ENCODE results near the gene ACAN.

The ACAN gene

DNA sequence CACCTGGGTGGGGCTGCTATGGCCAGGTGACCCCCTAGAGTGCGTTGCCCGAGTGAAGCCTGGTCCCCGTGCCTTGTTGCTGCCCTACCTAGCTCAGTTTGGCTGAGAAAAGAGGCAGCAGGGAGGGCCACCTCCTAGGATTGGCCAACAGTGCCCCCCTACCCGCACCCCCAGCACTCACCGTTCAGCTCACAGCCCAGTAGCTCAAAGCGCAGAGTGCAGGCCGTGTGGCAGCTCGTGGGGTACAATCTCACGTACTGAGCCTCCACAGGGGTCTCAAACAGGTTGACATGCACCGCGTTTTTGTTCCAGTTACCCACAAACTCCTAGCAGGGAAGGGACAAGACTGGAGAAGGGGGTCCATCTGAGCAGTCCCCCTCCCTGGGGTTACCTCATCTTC lies 102.3 kb downstream of the ACAN start:
- H3K9ac ChIP-seq (ENCODE audit: low read length) = no peak overlapping the region
- H3K4me3 ChIP-seq (ENCODE audit: low read length) = no peak overlapping the region
- H3K27ac ChIP-seq (ENCODE audit: low read length) = no peak overlapping the region
- H3K9me3 ChIP-seq (ENCODE audit: control insufficient read depth, low read depth, low read length) = no peaks in the 10 kb centered on the region
- H3K4me1 ChIP-seq (ENCODE audit: control insufficient read depth, low read depth, low read length) = peaks cover 4% of the 10 kb centered on the region
- H3K36me3 ChIP-seq (ENCODE audit: control insufficient read depth, low read depth, low read length) = peaks cover 97% of the 10 kb centered on the region
- H3K27me3 ChIP-seq (ENCODE audit: control insufficient read depth, insufficient read depth, low read length) = no peaks in the 10 kb centered on the region

DNA sequence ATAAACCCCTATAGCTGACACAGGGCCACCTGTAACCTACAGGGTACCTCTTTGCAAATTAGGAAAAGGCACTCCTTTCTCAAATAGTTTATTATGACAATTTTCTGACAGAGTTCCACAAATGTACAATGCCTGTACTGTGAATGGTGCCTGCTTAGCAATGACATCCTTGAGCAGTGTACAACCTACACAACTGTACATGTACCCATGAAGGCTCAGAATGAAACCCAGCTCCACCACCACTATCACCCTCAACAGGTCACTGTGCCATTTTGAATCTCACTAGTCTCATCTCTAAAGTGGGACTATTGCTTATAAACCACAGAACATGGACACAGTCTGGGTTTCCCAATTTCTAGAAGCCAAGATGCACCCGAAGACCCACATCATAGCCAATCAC lies 102.9 kb downstream of the ACAN start:
- Histone ChIP-seq H3K9me3 (ENCODE audit: control insufficient read depth, low read depth, low read length) (no peaks in the 10 kb centered on the region), H3K36me3 (ENCODE audit: control insufficient read depth, low read depth, low read length) (peaks cover 95% of the 10 kb centered on the region), H3K9ac (ENCODE audit: low read length) (no peak overlapping the region), H3K27ac (ENCODE audit: low read length) (no peak overlapping the region), H3K27me3 (ENCODE audit: control insufficient read depth, insufficient read depth, low read length) (no peaks in the 10 kb centered on the region), H3K4me1 (ENCODE audit: control insufficient read depth, low read depth, low read length) (peaks cover 6% of the 10 kb centered on the region), H3K4me3 (ENCODE audit: low read length) (no peak overlapping the region)

DNA sequence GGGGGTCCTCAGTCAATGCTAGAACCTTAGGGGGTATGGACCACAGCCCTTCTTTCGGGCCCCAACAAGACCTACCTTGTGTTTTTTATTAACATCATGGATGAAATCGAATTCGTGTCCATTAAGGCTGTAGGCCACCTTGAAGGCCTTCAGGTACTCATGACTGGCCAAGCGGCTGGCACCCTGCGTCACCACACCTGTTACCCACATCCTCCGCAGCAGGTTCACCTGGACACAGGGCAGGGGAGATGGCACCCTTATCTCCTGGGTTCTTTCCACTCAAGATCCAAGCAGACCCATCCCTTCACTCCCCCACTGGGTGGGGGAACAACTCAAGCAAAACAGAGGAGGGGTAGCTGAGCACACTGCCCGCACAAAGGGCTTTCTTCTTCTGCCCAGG lies 103.3 kb downstream of the ACAN start:
- Histone ChIP-seq H3K9me3 (ENCODE audit: control insufficient read depth, low read depth, low read length) (no peaks in the 10 kb centered on the region), H3K9ac (ENCODE audit: low read length) (no peak overlapping the region), H3K36me3 (ENCODE audit: control insufficient read depth, low read depth, low read length) (peaks cover 92% of the 10 kb centered on the region), H3K4me1 (ENCODE audit: control insufficient read depth, low read depth, low read length) (peaks cover 11% of the 10 kb centered on the region), H3K4me3 (ENCODE audit: low read length) (no peak overlapping the region), H3K27ac (ENCODE audit: low read length) (no peak overlapping the region), H3K27me3 (ENCODE audit: control insufficient read depth, insufficient read depth, low read length) (no peaks in the 10 kb centered on the region)

DNA sequence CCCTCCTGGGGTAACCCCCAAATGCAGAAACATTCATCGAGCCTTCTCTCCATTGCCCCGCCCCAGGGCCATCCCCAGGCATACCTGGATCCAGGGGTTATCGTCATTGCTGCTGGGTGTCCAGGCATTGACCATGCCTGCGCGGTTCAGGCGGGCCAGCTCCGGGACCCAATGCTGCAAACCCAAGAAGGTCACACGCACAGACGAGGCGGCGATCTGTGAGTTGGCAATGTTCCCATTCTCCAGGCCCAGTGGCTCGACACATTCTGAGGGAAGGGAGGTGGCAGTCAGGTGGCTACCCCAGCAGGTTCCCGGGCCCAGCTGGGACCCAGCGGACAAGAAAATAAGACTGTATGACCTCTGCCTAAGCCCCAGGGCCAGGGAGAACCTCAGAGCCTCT lies 103.9 kb downstream of the ACAN start:
- Histone ChIP-seq H3K9ac (ENCODE audit: low read length) (no peak overlapping the region), H3K27me3 (ENCODE audit: control insufficient read depth, insufficient read depth, low read length) (no peaks in the 10 kb centered on the region), H3K36me3 (ENCODE audit: control insufficient read depth, low read depth, low read length) (peaks cover 86% of the 10 kb centered on the region), H3K4me3 (ENCODE audit: low read length) (no peak overlapping the region), H3K4me1 (ENCODE audit: control insufficient read depth, low read depth, low read length) (peaks cover 11% of the 10 kb centered on the region), H3K27ac (ENCODE audit: low read length) (no peak overlapping the region), H3K9me3 (ENCODE audit: control insufficient read depth, low read depth, low read length) (no peaks in the 10 kb centered on the region)

DNA sequence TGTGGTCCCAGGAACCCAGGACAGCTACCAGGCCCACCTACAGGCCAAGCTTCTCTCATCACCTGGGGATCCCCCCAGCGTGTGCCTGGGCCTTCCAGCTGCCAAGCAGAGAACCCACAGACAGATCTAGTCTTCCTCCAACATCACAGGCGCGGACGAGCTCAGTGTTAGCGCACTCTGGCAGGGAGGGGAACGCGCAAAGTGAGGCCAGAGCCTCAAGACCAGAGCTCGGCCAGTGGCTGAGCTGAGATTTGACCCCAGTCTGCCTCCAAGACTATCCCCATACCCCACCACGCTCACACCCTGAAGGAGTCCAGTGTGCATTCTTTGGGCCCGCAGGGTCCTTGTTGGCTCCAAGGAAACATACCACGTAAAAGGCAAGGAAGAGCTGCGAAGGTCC lies 104.9 kb downstream of the ACAN start:
- Histone ChIP-seq H3K9ac (ENCODE audit: low read length) (no peak overlapping the region), H3K36me3 (ENCODE audit: control insufficient read depth, low read depth, low read length) (peaks cover 76% of the 10 kb centered on the region), H3K27ac (ENCODE audit: low read length) (no peak overlapping the region), H3K4me3 (ENCODE audit: low read length) (no peak overlapping the region), H3K27me3 (ENCODE audit: control insufficient read depth, insufficient read depth, low read length) (no peaks in the 10 kb centered on the region), H3K4me1 (ENCODE audit: control insufficient read depth, low read depth, low read length) (peaks cover 11% of the 10 kb centered on the region), H3K9me3 (ENCODE audit: control insufficient read depth, low read depth, low read length) (no peaks in the 10 kb centered on the region)

DNA sequence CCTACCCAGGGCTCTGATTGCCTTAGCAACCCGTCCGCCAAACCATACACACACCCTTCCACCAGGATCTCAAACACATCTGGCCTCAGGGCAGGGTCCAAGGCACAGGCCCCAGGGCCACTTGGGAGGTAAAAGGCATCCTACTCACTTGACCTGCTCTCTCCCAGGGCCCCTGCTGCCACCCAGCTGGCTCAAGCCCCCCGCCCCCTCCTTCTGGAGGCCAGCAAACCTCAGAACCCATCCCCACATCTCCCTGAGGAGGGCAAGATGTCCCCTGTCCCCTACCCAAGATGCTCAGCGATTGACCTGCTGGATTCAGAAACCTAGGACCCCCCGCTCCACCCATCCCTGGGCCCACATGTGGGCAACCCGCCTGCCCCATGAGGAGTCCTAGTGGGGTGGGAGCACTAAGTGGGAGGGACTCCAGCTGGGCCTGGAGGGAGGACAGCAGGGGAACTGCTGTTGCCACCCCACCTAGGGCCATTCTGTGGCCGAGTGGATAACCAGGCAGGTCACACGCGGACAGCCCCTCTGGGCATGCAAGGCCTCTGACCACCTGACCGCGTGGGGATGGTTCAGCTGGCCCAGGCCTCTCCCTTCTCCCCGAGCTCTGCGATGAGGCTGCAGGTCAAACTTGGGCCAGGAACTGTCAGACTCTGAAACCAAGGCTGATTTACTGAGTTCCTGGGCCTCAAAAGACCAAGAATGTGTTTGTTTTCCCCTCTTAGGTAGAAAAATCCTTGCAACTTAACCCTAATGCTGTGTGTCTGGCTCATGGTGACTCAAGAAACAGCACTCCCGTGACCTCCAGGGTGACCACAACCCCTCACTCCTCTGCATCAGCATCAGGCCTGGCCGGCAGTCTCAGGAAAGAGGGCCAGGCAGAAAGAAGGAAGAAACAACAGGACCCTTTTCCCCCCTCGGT lies 105.7 kb downstream of the ACAN start:
- Histone ChIP-seq H3K27me3 (ENCODE audit: control insufficient read depth, insufficient read depth, low read length) (no peaks in the 10 kb centered on the region), H3K4me1 (ENCODE audit: control insufficient read depth, low read depth, low read length) (peaks cover 14% of the 10 kb centered on the region), H3K9ac (ENCODE audit: low read length) (no peak overlapping the region), H3K4me3 (ENCODE audit: low read length) (peak overlapping the region; percentile 8), H3K36me3 (ENCODE audit: control insufficient read depth, low read depth, low read length) (peaks cover 68% of the 10 kb centered on the region), H3K9me3 (ENCODE audit: control insufficient read depth, low read depth, low read length) (no peaks in the 10 kb centered on the region), H3K27ac (ENCODE audit: low read length) (no peak overlapping the region)

DNA sequence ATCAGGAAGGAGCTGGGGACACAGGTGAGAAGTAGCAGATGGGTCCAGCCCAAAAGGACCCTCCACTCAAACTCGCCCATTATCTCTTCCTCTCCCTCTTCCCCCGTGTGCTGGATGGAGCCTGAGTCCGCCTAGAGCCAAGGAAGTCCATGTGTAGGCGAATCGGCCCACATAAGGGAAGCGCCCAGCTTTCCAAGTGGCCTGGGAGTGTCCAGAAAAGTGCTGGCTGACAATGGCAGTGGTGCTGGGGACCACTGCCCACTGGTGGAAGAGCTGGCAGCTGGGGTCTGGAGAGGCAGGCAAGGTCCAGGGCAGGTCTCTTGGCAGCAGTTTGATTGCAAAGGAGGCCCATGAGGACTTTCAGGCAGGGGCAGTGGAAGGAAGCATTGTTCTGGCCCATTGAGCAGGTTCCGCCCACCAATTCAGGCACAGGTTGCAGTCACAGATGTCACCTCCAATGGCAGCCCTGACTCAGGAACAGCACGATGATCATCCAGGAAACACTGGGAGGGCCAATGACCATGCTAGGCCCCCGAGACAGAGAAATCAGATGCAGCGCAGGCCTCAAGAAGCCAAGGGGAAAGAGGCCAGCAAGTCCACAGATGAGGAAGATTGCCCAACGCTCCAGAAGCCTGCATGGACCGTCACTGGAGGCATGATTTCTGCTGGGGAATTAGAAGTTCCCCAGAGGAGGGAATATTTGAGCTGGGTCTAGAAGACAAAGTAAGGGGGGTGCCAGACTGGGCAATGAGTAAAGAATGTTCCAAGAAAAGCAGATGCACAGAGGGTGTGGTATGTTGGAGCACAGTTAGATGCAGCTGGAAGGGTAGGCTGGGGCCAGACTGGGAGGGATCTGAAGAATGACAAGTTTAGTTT lies 107.0 kb downstream of the ACAN start:
- peaks cover 57% of the 10 kb centered on the region for H3K36me3 ChIP-seq (ENCODE audit: control insufficient read depth, low read depth, low read length)

DNA sequence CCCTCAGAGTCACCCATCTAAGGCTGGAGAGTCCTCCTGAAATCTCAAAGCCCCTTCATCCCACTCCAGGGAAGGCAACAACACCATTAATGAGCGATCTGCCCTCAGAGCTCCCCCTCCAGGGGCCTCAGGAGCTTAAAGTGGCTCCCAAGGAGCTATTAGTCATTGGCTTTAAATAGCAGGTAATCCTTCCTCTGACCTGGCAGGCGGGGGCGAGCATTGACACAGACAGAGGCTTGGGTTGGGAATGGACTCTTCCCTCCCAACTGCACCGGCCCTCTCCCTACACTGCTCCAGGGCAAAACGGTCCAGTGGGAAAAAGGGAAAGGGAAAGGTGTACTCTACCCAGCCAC lies 108.5 kb downstream of the ACAN start:
- Histone ChIP-seq H3K27me3 (ENCODE audit: control insufficient read depth, insufficient read depth, low read length) (no peaks in the 10 kb centered on the region), H3K36me3 (ENCODE audit: control insufficient read depth, low read depth, low read length) (peaks cover 42% of the 10 kb centered on the region), H3K27ac (ENCODE audit: low read length) (no peak overlapping the region), H3K9ac (ENCODE audit: low read length) (peak overlapping the region; percentile 70), H3K4me3 (ENCODE audit: low read length) (peak overlapping the region; percentile 85), H3K4me1 (ENCODE audit: control insufficient read depth, low read depth, low read length) (peaks cover 10% of the 10 kb centered on the region), H3K9me3 (ENCODE audit: control insufficient read depth, low read depth, low read length) (no peaks in the 10 kb centered on the region)

More for the DNA sequence above, 107.0 kb downstream of the ACAN start:
- Histone ChIP-seq H3K9me3 (ENCODE audit: control insufficient read depth, low read depth, low read length) (no peaks in the 10 kb centered on the region), H3K27ac (ENCODE audit: low read length) (no peak overlapping the region), H3K4me3 (ENCODE audit: low read length) (peak overlapping the region; percentile 8), H3K4me1 (ENCODE audit: control insufficient read depth, low read depth, low read length) (peaks cover 10% of the 10 kb centered on the region), H3K9ac (ENCODE audit: low read length) (no peak overlapping the region), H3K27me3 (ENCODE audit: control insufficient read depth, insufficient read depth, low read length) (no peaks in the 10 kb centered on the region)

DNA sequence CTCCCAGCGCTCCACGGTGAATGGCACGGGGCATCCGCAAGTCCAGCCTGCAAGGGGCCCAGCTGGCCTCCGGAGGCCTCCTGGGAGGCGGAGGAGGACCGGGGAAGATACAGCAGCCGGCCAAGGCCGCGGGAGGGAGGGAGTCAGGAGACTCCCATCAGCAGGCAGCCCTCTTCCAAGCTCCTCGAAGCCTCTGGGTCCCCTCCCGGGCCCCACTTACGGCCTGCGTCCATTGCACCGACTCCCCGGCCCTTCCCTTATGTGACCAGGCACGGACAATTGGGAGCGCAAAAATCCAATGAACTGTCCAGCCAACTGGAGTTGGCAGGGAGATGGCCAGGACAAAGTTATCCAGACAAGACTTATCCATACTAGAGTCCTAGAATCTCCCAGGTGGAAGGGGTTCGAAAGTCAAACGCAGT lies 109.3 kb downstream of the ACAN start:
- H3K9ac ChIP-seq (ENCODE audit: low read length) = peak overlapping the region; percentile 70
- H3K4me1 ChIP-seq (ENCODE audit: control insufficient read depth, low read depth, low read length) = peaks cover 10% of the 10 kb centered on the region
- no peaks in the 10 kb centered on the region for H3K9me3 ChIP-seq (ENCODE audit: control insufficient read depth, low read depth, low read length)
- peak overlapping the region; percentile 85 for H3K4me3 ChIP-seq (ENCODE audit: low read length)
- H3K27ac ChIP-seq (ENCODE audit: low read length) = no peak overlapping the region
- H3K36me3 ChIP-seq (ENCODE audit: control insufficient read depth, low read depth, low read length) = peaks cover 35% of the 10 kb centered on the region
- no peaks in the 10 kb centered on the region for H3K27me3 ChIP-seq (ENCODE audit: control insufficient read depth, insufficient read depth, low read length)

DNA sequence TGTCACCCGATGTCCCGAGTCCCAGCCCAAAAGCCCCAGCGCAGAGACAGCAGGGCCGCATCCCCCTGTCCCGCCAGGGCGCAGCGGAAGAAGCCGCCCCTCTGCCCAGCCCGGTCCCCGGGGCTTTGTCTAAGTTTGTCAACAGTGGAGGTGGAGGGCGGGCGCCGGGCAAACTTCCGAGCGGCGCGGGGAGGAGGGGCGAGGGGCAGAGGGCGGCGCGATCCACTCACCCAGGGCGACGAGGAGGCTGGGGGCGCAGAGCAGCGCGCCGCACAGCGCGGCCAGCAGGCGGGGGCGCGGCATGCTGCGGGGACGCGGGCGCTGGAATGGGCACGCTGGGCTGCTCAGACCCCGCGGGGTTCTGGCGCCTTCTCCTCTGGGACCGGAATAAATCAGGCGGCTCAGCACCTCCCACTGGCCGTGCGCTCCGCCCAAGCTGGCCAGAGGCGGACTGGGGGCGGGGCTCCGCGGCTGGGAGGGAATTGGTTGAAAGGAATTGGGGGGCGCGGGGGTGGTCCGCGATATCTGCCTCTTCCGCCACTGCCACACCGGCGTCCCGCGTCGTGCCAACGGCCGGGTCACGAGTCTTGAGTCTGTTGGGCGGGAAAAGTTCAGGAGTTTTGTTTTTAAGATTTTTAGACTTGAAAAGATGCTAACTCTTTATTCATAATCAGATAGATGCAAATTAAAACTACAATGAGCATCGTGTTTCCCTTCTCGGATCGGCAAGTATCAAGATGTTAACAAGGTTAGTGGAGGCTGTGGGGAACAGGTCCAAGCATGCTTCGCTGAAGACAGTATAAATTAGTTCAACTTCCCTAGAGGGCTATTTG lies 110.0 kb downstream of the ACAN start, which contains the start of gene MFGE8:
MFGE8 (minus strand) TSS at position 363 of the 833 bp plus-strand sequence; CDS start at position 303, 60 bp downstream.
- H3K4me3 ChIP-seq (ENCODE audit: low read length) = peak within 1 kb of the TSS; percentile 85
- no peaks in the 10 kb centered on the region for H3K9me3 ChIP-seq (ENCODE audit: control insufficient read depth, low read depth, low read length)
- peaks cover 10% of the 10 kb centered on the region for H3K4me1 ChIP-seq (ENCODE audit: control insufficient read depth, low read depth, low read length)
- H3K27me3 ChIP-seq (ENCODE audit: control insufficient read depth, insufficient read depth, low read length) = no peaks in the 10 kb centered on the region
- peak within 1 kb of the TSS; percentile 70 for H3K9ac ChIP-seq (ENCODE audit: low read length)
- peaks cover 28% of the 10 kb centered on the region for H3K36me3 ChIP-seq (ENCODE audit: control insufficient read depth, low read depth, low read length)
- H3K27ac ChIP-seq (ENCODE audit: low read length) = no peak within 1 kb of the TSS

DNA sequence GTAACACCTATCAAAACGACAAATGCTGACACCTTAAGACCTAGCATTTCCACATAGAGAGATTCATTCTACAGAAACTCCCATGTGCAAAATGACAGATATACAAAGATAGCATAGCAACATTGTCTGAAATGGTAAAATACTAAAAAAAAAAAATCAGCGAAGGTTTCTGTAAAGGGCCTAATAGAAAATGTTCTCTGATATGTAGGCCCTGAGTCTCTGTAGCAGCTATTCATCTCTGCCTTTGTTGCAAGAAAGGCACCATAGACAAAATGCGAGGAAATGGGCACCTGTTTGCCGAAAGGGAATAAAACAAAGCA lies 110.6 kb downstream of the ACAN start:
- H3K4me3 ChIP-seq (ENCODE audit: low read length) = peak overlapping the region; percentile 85
- peak overlapping the region; percentile 70 for H3K9ac ChIP-seq (ENCODE audit: low read length)
- H3K9me3 ChIP-seq (ENCODE audit: control insufficient read depth, low read depth, low read length) = no peaks in the 10 kb centered on the region
- peaks cover 10% of the 10 kb centered on the region for H3K4me1 ChIP-seq (ENCODE audit: control insufficient read depth, low read depth, low read length)
- H3K27ac ChIP-seq (ENCODE audit: low read length) = no peak overlapping the region
- peaks cover 22% of the 10 kb centered on the region for H3K36me3 ChIP-seq (ENCODE audit: control insufficient read depth, low read depth, low read length)
- H3K27me3 ChIP-seq (ENCODE audit: control insufficient read depth, insufficient read depth, low read length) = no peaks in the 10 kb centered on the region
